K562 (cell line): Measurements from ENCODE around the gene CACNA2D2. TPM values are rescaled to one million over a fixed set of nuclear protein-coding genes. Genes with fewer than 3 reads are reported as not detected.
A peak's percentile ranks its signal among the peaks of the same experiment; 100 is the strongest.

Source experiments
- ATAC-seq: fragments of 200-7000 bp; cut with Tn5 transposase; 3 replicates; pipeline ENCODE4 v1.9.1; 2020; ENCODE audit warnings: moderate library complexity
- BruUV-seq: library from RNA; stranded (reverse); fragments of 400-500 nt; replicated peaks from 2 replicates; lab custom pipeline; 2021; lab: Mats Ljungman, UMichigan
- CTCF ChIA-PET: fragments of 300-600 bp; formaldehyde crosslinking; extraction: SDS; loops from one replicate; lab custom pipeline; 2021; ENCODE audit warnings: low intra/inter-chr PET ratio; lab: Yijun Ruan, JAX
- POLR2A ChIA-PET: fragments of 300-600, 350-650 bp; sonication (Branson Sonifier 250); formaldehyde crosslinking; extraction: SDS; loops from one replicate; lab custom pipeline; 2021; ENCODE audit warnings: antibody characterized with exemption, inconsistent platforms; lab: Yijun Ruan, JAX
- DNase-seq, 4 experiments: peaks; one replicate each; pipeline versions ENCODE4 v3.0.0 to v3.0.0-alpha.2; 2011 to 2018; ENCODE audit warnings: low spot score in 3 of 4, mixed read lengths in 3 of 4; ENCODE audit errors: extremely low read depth in 1 of 4
- FAIRE-seq: peaks from 2 replicates; lab custom pipeline; 2011; peaks lifted over from hg19 to GRCh38; lab: Jason Lieb, UNC
- H2AFZ ChIP-seq: 2 replicates; pipeline ENCODE4 v1.6.0; 2011; ENCODE audit warnings: low read depth, low read length, control low read depth, inconsistent platforms
- H3K27ac ChIP-seq: fragments of 200-600 bp; 3 replicates; pipeline ENCODE4 v1.8.0; 2011; ENCODE audit warnings: low read depth, mild to moderate bottlenecking, control low read depth, inconsistent platforms, low read length, moderate library complexity, mixed read lengths; ENCODE audit errors: extremely low read depth
- H3K27me3 ChIP-seq, 2 experiments: fragments of 300-600 bp in 1 of 2; 2 replicates in 1 of 2; 3 replicates in 1 of 2; pipeline versions ENCODE4 v1.6.0 to v1.8.0; 2011; ENCODE audit warnings: inconsistent platforms in 2 of 2, low read length in 2 of 2, mild to moderate bottlenecking in 1 of 2, mixed read lengths in 1 of 2, moderate library complexity in 1 of 2; ENCODE audit not compliant: control insufficient read depth in 2 of 2, insufficient read depth in 2 of 2
- H3K36me3 ChIP-seq: fragments of 300-600 bp; 3 replicates; pipeline ENCODE4 v1.8.0; 2011; ENCODE audit warnings: mild to moderate bottlenecking, low read length, inconsistent platforms; ENCODE audit not compliant: control insufficient read depth, insufficient read depth
- H3K4me1 ChIP-seq, 2 experiments: fragments of 200-600 bp in 1 of 2; replicated peaks in 1 of 2; 2 replicates in 1 of 2; 3 replicates in 1 of 2; pipeline versions ENCODE4 v1.5.1 to v1.8.0; 2011; ENCODE audit warnings: inconsistent platforms in 2 of 2, low read length in 2 of 2, mild to moderate bottlenecking in 1 of 2, mixed read lengths in 1 of 2, moderate library complexity in 1 of 2; ENCODE audit not compliant: control insufficient read depth in 2 of 2, insufficient read depth in 2 of 2
- H3K4me2 ChIP-seq: 2 replicates; pipeline ENCODE4 v1.6.1; 2011; ENCODE audit warnings: low read length, control low read depth, inconsistent platforms, mixed read lengths; ENCODE audit not compliant: insufficient read depth
- H3K4me3 ChIP-seq: fragments of 200-600 bp; sonication (generic), shearing (Covaris generic); 2 replicates; pipeline ENCODE4 v1.5.1; 2016; ENCODE audit warnings: control low read depth, inconsistent platforms
- H3K79me2 ChIP-seq: fragments of 200-600 bp; 3 replicates; pipeline ENCODE4 v1.8.0; 2011; ENCODE audit warnings: low read length, inconsistent platforms; ENCODE audit not compliant: control insufficient read depth, insufficient read depth
- H3K9ac ChIP-seq, 2 experiments: 2 replicates each; pipeline versions ENCODE4 v1.6.0 to v1.6.1; 2011; ENCODE audit warnings: low read depth in 2 of 2, low read length in 2 of 2, control low read depth in 1 of 2, inconsistent platforms in 1 of 2, mild to moderate bottlenecking in 1 of 2, mixed read lengths in 1 of 2; ENCODE audit not compliant: insufficient read depth in 1 of 2
- H3K9me1 ChIP-seq: one replicate; pipeline ENCODE4 v1.6.0; 2011; ENCODE audit warnings: inconsistent platforms, mild to moderate bottlenecking, low read length, moderate library complexity; ENCODE audit not compliant: control insufficient read depth, insufficient read depth
- H3K9me3 ChIP-seq: replicated peaks from 2 replicates; pipeline ENCODE4 v1.5.1; 2011; ENCODE audit warnings: low read depth, low read length, inconsistent platforms; ENCODE audit not compliant: control insufficient read depth, insufficient read depth
- H4K20me1 ChIP-seq: replicated peaks from 2 replicates; pipeline ENCODE4 v1.6.1; 2011; ENCODE audit warnings: low read length, inconsistent platforms, mixed read lengths; ENCODE audit not compliant: control insufficient read depth, insufficient read depth
- CC2D1A ChIP-seq: fragments of 450-650 bp; IDR thresholded peaks from 2 replicates; pipeline ENCODE4 v1.6.1; 2017; ENCODE audit warnings: mild to moderate bottlenecking
- E2F3 ChIP-seq: fragments of 250-450 bp; sonication (Bioruptor Pico); IDR thresholded peaks from 2 replicates; pipeline ENCODE4 v1.4.0; 2020; ENCODE audit warnings: mild to moderate bottlenecking
- MCM7 ChIP-seq, 2 experiments: fragments of 450-650 bp; IDR thresholded peaks; 2 replicates each; pipeline ENCODE4 v1.6.1; 2016 to 2018
- NFE2L1 ChIP-seq: fragments of 450-650 bp; IDR thresholded peaks from 2 replicates; pipeline ENCODE4 v1.6.1; 2016; ENCODE audit warnings: missing genetic modification characterization, low read depth, mild to moderate bottlenecking, missing compliant biosample characterization, moderate library complexity, borderline replicate concordance
- PPARD ChIP-seq: fragments of 250-450 bp; sonication (Bioruptor Pico); IDR thresholded peaks from 2 replicates; pipeline ENCODE4 v1.8.0; 2022; ENCODE audit warnings: inconsistent platforms, mild to moderate bottlenecking, moderate library complexity
- PTRF ChIP-seq: fragments of 450-650 bp; IDR thresholded peaks from 2 replicates; pipeline ENCODE4 v1.6.1; 2016; ENCODE audit warnings: mild to moderate bottlenecking, missing genetic modification characterization, missing compliant biosample characterization
- YY1 ChIP-seq, 3 experiments: IDR thresholded peaks; 2 replicates each; pipeline ENCODE4 v1.6.1; 2011; ENCODE audit warnings: low read length in 2 of 3, mild to moderate bottlenecking in 2 of 3, moderate library complexity in 2 of 3, borderline replicate concordance in 1 of 3, control low read depth in 1 of 3, low read depth in 1 of 3; ENCODE audit not compliant: insufficient read depth in 3 of 3, insufficient replicate concordance in 2 of 3, control insufficient read depth in 1 of 3, insufficient read length in 1 of 3; ENCODE audit errors: extremely low read depth in 1 of 3
- ZNF253 ChIP-seq: fragments of 250-450 bp; sonication (Bioruptor Pico); conservative IDR thresholded peaks from 2 replicates; pipeline ENCODE4 v1.6.1; 2021; ENCODE audit warnings: mild to moderate bottlenecking
- ZNF589 ChIP-seq: fragments of 200-800 bp; sonication (Bioruptor generic); IDR thresholded peaks from 2 replicates; pipeline ENCODE4 v1.6.1; 2016; ENCODE audit warnings: low read depth, missing genetic modification characterization, missing compliant biosample characterization
- ZNF707 ChIP-seq: fragments of 250-450 bp; sonication (Bioruptor Pico); conservative IDR thresholded peaks from 2 replicates; pipeline ENCODE4 v1.8.0; 2022; ENCODE audit warnings: inconsistent platforms, mild to moderate bottlenecking, moderate library complexity
- WGBS: fragments of 100-300 bp; shearing (Covaris generic); methylation state at CpG from one replicate; pipeline ENCODE4 v1.1.6; 2016; ENCODE audit warnings: low coverage, mixed read lengths; ENCODE audit not compliant: insufficient coverage; ENCODE audit errors: missing lambda C conversion rate; 5-methylcytosine and 5-hydroxymethylcytosine counted together
- in situ Hi-C: fragments of 300-500 bp; cut with MboI; formaldehyde crosslinking; loops from 4 replicates; pipeline ENCODE4 v1.15.0; 2018; ENCODE audit warnings: inconsistent platforms, mixed read lengths
- intact Hi-C: fragments of 100-400 bp; cut with micrococcal nuclease; formaldehyde crosslinking; loops from 2 replicates; pipeline ENCODE4 v1.14.2; 2022
- polyA plus RNA-seq, 8 experiments: library from polyadenylated mRNA; depleted of rRNA in 4 of 8; stranded (reverse) in 5 of 8; unstranded in 3 of 8; fragments of >200 nt; fragmentation: Nextera tagmentation in 2 of 8; fragmentation: Illumina TruSeq in 1 of 8; extraction: Ambion mirVana in 2 of 8; extraction: Trizol in 1 of 8; gene quantifications; 2 replicates each; pipeline versions ENCODE4 v1.2.1 to v1.2.3, GENCODE V29; 2011 to 2014; ENCODE audit warnings: inconsistent platforms in 1 of 8, missing spikeins in 1 of 8
- total RNA-seq, 7 experiments: library from RNA; depleted of rRNA in 6 of 7; stranded (reverse); fragments of >200 nt in 6 of 7; fragmentation: Illumina TruSeq in 2 of 7; extraction: Trizol in 2 of 7; gene quantifications; 2 replicates each; pipeline versions ENCODE4 v1.2.1 to v1.2.3, GENCODE V29; 2011 to 2021; ENCODE audit warnings: low replicate concordance in 1 of 7
- TF ChIP-seq, protein P1 (sequence below): fragments of 450-650 bp; IDR thresholded peaks from 2 replicates; pipeline ENCODE4 v1.7.1; 2018; ENCODE audit warnings: mild to moderate bottlenecking, low read depth; ENCODE audit not compliant: partially characterized antibody

The CACNA2D2 gene
- total and polyA plus RNA-seq, 9 of the 15 experiments (the other 6 are each of a cell fraction or from before 2014, with no cell fraction given): 0.11 to 0.58 (median 0.36) TPM; not detected in 2

DNA sequence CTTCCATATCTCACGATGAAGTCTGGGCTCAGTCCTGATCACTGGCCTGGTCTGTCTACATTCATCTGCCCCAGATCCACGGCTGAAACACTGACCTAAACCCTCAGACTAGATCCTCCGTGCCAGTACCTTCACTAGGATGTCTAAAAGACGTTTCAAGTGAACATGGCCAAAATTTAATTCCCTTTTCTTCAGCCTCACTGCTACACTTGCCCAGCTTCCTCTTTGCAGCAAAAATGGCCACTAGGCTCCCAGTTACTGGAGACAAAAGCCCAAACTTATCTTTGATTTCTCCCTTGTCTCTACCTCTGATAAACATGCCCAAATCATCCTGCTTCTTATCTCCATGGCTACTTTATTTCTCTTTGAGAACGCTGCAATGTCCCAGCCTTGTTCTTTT lies 164.5 kb downstream of the CACNA2D2 start:
- Histone ChIP-seq H2AFZ (peak overlapping the region; percentile 47), H3K27me3 (no peaks in the 10 kb centered on the region), H3K4me3 (peak overlapping the region; percentile 96), H3K4me2 (peak overlapping the region; percentile 95), H3K79me2 (peaks cover 67% of the 10 kb centered on the region), H3K4me1 (peaks cover 36 to 58% of the 10 kb centered on the region in 2 experiments; a peak in 4 of 5 replicates), H4K20me1 (peaks cover 6% of the 10 kb centered on the region; the same call in 1 of the 2 replicates), H3K9me1 (peaks cover 3% of the 10 kb centered on the region), H3K9ac (peak overlapping the region; percentile 95 to 98), H3K27ac (peak overlapping the region; percentile 99), H3K9me3 (no peaks in the 10 kb centered on the region), H3K36me3 (peaks cover 26% of the 10 kb centered on the region; the same call in 2 of the 3 replicates)
- no TSS peak for BruUV-seq
- TF ChIP-seq ZNF707 (no peak), MCM7 (IDR thresholded peaks at IDR 0.05) (no peak), E2F3 (CRISPR knock-in tag) (no peak), PTRF (tag) (no peak), ZNF589 (CRISPR knock-in tag) (0 out of 2 replicates have a peak, but pooled peaks have one; percentile 33), PPARD (CRISPR knock-in tag) (no peak), ZNF253 (no peak), YY1 (IDR thresholded peaks at IDR 0.05; ENCODE audit: borderline replicate concordance in 1 of 3, control insufficient read depth in 1 of 3, extremely low read depth in 1 of 3, insufficient read depth in 3 of 3, insufficient read length in 1 of 3, insufficient replicate concordance in 2 of 3, low read depth in 1 of 3, low read length in 2 of 3) (peak in 1 of 3 experiments; percentile 73), CC2D1A (no peak), NFE2L1 (no peak)
- TF ChIP-seq, protein P1, sequence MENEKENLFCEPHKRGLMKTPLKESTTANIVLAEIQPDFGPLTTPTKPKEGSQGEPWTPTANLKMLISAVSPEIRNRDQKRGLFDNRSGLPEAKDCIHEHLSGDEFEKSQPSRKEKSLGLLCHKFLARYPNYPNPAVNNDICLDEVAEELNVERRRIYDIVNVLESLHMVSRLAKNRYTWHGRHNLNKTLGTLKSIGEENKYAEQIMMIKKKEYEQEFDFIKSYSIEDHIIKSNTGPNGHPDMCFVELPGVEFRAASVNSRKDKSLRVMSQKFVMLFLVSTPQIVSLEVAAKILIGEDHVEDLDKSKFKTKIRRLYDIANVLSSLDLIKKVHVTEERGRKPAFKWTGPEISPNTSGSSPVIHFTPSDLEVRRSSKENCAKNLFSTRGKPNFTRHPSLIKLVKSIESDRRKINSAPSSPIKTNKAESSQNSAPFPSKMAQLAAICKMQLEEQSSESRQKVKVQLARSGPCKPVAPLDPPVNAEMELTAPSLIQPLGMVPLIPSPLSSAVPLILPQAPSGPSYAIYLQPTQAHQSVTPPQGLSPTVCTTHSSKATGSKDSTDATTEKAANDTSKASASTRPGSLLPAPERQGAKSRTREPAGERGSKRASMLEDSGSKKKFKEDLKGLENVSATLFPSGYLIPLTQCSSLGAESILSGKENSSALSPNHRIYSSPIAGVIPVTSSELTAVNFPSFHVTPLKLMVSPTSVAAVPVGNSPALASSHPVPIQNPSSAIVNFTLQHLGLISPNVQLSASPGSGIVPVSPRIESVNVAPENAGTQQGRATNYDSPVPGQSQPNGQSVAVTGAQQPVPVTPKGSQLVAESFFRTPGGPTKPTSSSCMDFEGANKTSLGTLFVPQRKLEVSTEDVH: no peak
- ATAC-seq: no peak
- intact Hi-C loops (no loop called here), in situ Hi-C loops (no loop called here)
- peak; percentile 6 for FAIRE-seq
- POLR2A ChIA-PET: interaction anchor here (0.6 to 1.1 kb wide), 5 partner anchors 8 to 1081 kb away, joined by 3 to 4 read pairs (median 3); partner anchors contain the start of genes CYB561D2, HYAL3, NAA80 and NPRL2
- 6% methylated on average over 4 of the region's 5 CpGs for WGBS
- DNase-seq: peak in 1 of 4 experiments; percentile 37
- CTCF ChIA-PET: no interaction called here
